GM18498 (cell line): ENCODE results near the gene NPAS3.

ENCODE experiments used
- ATAC-seq: cut with Tn5 transposase; IDR thresholded peaks from one replicate; pipeline ENCODE4 v1.9.1; 2021; ENCODE audit warnings: mild to moderate bottlenecking, moderate library complexity; ENCODE audit not compliant: unreplicated experiment

Gene NPAS3

GRCh38 chr14:32938719-32939253, at the start of gene NPAS3:
Gene NPAS3 (plus strand): TSS chr14:32938879.
- ATAC-seq = peak; percentile 32

DNA sequence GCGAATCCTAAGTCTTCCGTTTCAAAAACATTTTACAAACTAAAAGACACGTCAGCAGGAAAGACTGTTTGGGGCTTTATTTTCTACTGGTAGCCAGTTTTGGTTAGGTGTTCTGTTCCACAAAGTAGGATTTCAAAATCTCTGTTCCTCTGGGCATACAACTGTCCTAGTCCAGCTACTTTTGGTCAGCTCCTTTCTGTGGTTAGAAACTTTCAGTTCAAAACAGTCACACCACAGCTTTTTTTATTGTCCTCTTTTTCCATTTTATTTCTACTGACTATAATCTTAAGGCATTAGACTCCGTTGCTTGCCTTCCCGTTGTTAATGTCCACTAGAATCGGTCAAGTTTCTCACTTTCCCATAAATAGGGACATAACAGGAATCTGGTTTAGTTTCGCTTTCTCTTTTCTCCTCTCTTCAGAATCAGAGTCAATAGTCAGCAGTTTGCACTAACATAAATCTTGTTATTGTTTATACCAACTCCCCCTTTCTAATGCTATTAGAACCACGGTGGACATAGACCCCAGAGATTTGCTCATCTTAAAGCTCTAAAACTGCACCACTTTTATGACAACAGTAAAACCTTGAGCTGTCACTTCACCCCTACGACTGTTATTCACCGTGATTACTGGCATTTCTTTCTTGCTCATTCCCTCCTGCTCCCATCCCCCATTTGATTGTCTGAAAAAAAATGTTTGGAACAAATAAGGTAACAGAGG, 41.5 kb upstream of the NPAS3 start:
- ATAC-seq = no peak

- ATAC-seq = no peak
These were observed 41.0 kb upstream of the NPAS3 start for GRCh38 chr14:32897698-32898064.

GRCh38 chr14:32898876-32899275, 39.8 kb upstream of the NPAS3 start:
- no peak for ATAC-seq

GRCh38 chr14:32900547-32900946, 38.1 kb upstream of the NPAS3 start:
- no peak for ATAC-seq

GRCh38 chr14:32905013-32905412, 33.7 kb upstream of the NPAS3 start:
- ATAC-seq = no peak

GRCh38 chr14:32906672-32907071, 32.0 kb upstream of the NPAS3 start:
- no peak for ATAC-seq

GRCh38 chr14:32908196-32909084, 30.2 kb upstream of the NPAS3 start:
- no peak for ATAC-seq

- no peak for ATAC-seq
These were observed 25.0 kb upstream of the NPAS3 start for GRCh38 chr14:32913725-32914124.

DNA sequence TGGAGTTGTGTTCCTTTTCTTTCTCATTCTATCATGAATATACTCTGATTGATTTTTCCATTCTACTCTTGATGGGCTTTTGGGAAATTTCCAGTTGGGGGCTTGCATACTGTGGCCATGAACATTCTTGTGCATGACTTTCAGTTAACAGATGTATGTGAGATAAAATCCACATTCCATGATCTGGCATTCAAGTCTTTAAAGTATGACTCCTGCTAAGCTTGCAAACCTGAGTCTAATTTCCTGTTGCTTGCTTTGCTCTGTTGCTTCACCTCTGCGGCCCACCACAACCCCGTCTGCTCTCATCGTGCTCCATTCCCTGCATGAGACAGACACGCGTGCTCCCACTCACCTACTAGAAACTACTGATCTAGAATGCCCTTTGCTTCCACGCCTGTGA, 24.3 kb upstream of the NPAS3 start:
- no peak for ATAC-seq

GRCh38 chr14:32920696-32921276, 17.9 kb upstream of the NPAS3 start:
- ATAC-seq = no peak

DNA sequence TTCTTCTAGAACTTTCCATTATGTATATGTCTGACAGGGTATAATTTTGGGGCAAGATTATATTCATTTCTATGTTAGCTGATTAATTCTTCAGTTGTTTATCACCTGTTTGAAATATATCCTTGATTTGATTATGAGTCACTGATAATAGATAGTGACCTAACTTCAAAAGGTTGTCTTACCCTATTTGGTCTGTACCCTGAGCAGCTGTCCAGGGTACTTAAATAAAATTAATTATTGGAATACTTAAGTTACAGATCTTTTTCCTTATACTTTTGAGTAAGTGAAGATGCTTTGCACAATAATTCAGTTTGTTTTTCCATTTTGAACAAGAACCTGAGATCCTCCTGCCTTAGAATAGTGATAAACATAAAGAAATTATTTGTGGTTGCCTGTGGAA, 13.2 kb upstream of the NPAS3 start:
- ATAC-seq = no peak

DNA sequence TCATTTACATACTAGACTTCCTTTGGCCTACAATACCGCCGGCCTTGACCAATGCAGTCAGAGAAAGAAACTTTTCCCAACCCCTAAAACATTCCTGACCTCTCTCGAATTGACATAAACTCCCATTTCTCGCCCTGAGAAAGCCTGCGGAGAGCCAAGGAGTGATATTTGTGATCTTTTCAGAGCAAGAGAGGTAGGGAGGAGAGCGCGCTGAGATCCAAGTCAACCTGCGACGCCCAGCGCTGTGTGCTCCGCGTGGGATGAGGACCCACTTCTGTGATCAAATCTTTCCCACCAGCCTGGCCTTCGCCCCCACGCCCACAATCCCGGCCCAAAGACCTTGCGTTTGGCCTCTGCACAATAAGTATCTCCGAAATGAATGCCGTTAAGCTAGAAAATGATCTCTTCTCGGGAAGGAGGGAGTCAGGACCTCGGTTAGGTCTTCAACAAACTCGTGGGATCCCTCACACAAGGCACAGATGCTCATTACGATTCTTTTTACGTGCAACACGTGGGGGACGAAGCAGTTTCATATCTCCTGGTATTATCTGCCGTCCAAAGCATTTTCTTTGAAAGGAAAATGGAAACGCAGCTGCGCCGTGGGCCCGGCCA, 6.3 kb upstream of the NPAS3 start:
- no peak for ATAC-seq

DNA sequence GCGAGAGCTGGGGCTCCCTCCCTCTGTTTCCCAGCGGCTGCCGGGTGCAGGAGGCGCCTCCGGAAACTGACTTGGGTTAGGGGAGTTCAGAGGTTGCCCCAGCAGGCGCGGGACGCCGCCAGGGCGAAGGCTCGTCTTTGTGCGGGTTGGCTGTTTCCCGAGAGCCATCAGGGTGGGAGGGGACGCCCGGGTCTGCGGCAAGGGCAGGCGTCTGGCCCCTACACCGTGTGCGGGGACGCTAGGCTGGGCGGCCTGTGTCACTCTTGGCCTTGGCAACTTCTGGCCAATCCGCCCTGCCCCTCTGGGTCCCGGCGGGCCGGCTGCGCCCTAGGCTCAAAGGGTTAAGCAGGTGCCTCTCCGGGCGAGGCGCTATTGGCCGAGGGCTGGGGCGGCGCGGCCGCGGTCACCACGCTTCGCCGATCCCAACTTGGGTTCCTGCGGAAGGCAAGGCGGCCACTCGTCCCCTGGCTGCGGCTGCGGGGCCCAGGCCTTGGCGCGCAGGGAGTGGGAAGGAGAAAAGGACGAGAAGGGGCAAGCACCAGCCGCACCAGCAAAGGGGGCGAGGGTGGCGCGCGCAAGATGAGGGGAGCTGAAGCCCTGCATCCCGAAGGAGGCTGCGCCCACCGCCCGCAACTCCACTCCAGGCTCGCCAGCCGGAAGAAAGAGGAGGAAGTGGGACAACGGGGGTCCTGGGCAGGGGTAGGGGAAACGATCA, 5.6 kb upstream of the NPAS3 start:
- ATAC-seq = no peak

DNA sequence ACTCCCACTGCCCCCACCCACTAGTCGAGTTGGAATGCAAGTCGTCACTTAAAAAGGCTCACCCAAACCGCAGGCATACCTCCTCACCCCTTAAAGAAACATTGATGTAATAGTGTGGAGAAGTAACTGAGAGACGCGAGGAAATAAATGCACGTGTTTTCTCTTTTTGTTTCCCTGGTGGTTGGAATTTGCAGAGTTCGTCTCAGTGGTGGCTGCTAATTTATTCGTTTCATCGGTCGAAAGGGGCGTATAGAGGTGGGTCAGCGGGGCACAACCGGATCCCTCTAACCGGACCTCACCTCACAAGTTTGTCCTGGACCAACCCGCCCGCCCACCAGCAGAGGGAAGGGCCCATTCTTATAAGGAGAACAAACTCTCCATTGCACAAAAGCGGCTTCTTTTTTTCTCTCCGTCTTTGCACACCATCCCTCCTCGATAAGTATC, 5.0 kb upstream of the NPAS3 start:
- ATAC-seq = no peak

DNA sequence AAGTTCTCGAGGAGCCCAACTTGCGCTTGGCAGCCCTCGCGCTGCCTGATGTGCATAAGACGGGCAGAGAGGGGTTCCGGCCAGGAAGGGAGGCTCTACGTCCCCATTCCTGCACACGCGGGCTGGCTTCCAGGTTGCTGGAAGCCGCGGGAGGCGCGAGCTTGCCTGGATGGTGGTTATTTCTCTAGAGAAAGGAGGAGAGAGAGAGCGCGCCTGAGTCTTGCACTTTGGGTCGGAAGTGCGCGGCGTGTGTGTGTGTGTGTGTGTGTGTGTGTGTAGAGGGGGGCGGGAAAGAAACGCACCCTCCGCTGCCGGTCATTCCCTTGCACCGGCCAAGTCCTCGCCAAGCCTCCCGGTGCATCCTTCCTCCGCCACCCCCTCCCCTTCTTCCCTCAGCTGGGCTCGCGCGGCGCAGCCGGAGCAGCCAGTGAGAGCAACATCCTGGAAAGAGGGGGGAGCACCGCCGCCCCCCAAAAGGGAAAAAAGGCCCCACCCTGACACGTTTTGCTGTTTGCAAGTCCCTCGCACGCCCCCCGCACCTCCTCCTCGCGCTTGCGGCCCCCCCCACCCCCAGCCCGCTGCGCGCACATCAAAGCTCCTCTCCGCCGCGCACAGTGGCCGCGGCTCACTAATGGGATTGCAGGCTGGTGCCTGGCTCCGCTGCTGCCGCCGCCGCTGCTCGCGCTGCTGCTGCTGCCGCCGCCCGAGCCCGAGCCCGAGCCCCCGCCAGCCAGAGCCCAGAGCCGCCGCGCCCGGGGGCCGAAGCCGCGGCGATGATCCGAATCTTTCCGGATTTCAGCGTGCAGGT, 4.4 kb upstream of the NPAS3 start:
- no peak for ATAC-seq

DNA sequence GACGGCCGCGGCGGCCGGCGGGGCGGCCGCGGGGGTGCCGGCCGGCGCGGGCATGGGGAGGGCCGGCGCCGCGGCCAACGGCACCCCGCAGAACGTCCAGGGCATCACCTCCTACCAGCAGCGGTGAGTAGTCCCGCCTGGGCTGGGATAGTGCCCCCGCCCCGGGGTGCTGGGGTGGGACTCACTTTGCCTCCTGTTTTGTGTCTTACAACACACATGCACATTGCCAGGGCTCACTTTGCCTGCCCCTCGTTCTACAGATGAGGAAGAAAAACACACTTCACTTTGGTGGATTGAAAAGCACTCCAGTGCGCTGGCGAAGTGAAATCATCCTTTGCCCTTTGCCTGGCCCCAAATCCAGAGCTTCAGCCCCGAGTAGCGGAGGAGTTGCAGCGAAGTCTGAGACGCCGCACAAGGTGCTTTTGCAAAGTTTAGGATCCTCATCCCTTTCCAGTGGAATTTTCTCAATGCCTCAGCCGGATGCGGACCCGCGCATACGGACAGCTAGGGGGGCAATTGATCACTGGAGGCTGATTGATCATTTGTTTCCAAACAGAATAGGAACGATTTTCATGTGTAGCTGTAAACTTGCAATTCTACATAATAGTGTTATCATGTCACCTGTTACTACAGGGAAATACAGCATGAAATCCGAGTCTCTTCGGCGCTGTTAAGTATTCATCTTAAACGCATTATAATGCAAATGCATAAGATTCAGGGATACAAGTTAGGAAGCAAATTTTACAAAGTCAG, 3.6 kb upstream of the NPAS3 start:
- no peak for ATAC-seq

DNA sequence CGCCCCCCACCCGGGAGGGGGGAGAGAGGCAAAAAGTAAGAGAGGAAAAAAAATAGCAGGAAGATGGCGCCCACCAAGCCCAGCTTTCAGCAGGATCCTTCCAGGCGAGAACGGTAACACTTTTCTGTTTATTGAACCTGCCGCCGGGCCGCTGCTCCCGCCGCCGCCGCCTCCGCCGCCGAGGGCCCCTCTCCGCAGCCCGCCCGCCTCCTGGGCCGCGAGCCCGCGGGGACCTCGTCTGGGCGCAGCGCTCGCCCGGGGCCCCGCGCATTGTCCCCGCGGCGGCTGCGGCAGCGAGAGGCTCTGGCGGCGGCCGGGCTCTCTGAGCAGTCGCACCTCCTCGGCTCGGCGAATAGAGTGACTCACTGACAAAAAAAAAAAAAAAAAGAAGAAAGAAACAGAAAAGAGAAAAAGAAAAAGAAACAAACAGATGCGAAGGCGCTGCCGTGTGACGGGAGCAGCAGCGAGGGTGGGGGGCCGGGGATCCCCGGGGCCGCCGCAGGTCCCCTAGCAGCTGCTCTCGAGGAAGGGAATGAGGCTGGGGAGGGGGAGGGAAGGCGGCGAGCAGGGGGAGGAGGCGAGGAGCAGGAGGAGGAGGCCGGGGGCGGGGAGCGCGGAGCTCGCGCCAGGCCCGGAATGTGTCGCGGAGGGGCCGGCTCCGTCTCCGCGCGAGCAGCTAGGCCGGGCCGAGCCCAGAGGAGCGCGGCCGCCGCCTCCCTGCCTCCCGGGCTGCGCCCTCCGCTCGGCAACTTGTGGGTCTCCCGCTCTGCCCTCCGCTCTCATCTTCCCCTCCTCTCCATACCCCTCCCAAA, 781 bp downstream of the NPAS3 start:
- ATAC-seq = peak; percentile 46
